Astrocyte (in vitro differentiated cells and primary cell): ENCODE results near the gene RAVER1. TPM values are rescaled to one million over a fixed set of nuclear protein-coding genes. Genes with fewer than 3 reads are reported as not detected.

Experiments used
- DNase-seq: peaks from one replicate; pipeline ENCODE4 v3.0.0-alpha.2; 2010; ENCODE audit warnings: low read depth
- FAIRE-seq: peaks from 2 replicates; lab custom pipeline; 2011; peaks lifted over from hg19 to GRCh38; lab: Jason Lieb, UNC
- H2AFZ ChIP-seq: 2 replicates; pipeline ENCODE4 v1.6.0; 2012; ENCODE audit warnings: low read depth, low read length, inconsistent platforms
- H3K27ac ChIP-seq: 2 replicates; pipeline ENCODE4 v1.5.1; 2011; ENCODE audit warnings: low read depth, low read length, inconsistent platforms
- H3K27me3 ChIP-seq: 2 replicates; pipeline ENCODE4 v1.6.0; 2011; ENCODE audit warnings: low read length, inconsistent platforms; ENCODE audit not compliant: insufficient read depth
- H3K36me3 ChIP-seq: 2 replicates; pipeline ENCODE4 v1.5.1; 2011; ENCODE audit warnings: low read length, inconsistent platforms; ENCODE audit not compliant: insufficient read depth
- H3K4me1 ChIP-seq: 2 replicates; pipeline ENCODE4 v1.5.1; 2011; ENCODE audit warnings: low read length, inconsistent platforms; ENCODE audit not compliant: insufficient read depth
- H3K4me2 ChIP-seq: 2 replicates; pipeline ENCODE4 v1.6.0; 2012; ENCODE audit warnings: low read length, inconsistent platforms
- H3K4me3 ChIP-seq: 2 replicates; pipeline ENCODE4 v1.5.1; 2011; ENCODE audit warnings: low read depth, mild to moderate bottlenecking, low read length, inconsistent platforms; ENCODE audit not compliant: insufficient read depth
- H3K79me2 ChIP-seq: 2 replicates; pipeline ENCODE4 v1.6.0; 2012; ENCODE audit warnings: mild to moderate bottlenecking, low read length, inconsistent platforms; ENCODE audit not compliant: insufficient read depth
- H3K9ac ChIP-seq: 2 replicates; pipeline ENCODE4 v1.6.0; 2012; ENCODE audit warnings: mild to moderate bottlenecking, low read length, inconsistent platforms
- H3K9me3 ChIP-seq: 2 replicates; pipeline ENCODE4 v1.5.1; 2012; ENCODE audit warnings: low read depth, mild to moderate bottlenecking, low read length, inconsistent platforms; ENCODE audit not compliant: insufficient read depth
- H4K20me1 ChIP-seq: 2 replicates; pipeline ENCODE4 v1.6.0; 2012; ENCODE audit warnings: low read length, inconsistent platforms; ENCODE audit not compliant: insufficient read depth
- H3K27ac Mint-ChIP-seq: one replicate; pipeline ENCODE4 v1.8.0; 2021; ENCODE audit warnings: mild to moderate bottlenecking, mixed read lengths; ENCODE audit not compliant: unreplicated experiment
- H3K27me3 Mint-ChIP-seq: one replicate; pipeline ENCODE4 v1.8.0; 2021; ENCODE audit warnings: low read depth, mixed read lengths; ENCODE audit not compliant: unreplicated experiment
- H3K36me3 Mint-ChIP-seq: one replicate; pipeline ENCODE4 v1.8.0; 2021; ENCODE audit warnings: low read depth, mixed read lengths; ENCODE audit not compliant: unreplicated experiment
- H3K4me1 Mint-ChIP-seq: one replicate; pipeline ENCODE4 v1.8.0; 2021; ENCODE audit warnings: low read depth, mixed read lengths; ENCODE audit not compliant: unreplicated experiment
- H3K4me3 Mint-ChIP-seq: one replicate; pipeline ENCODE4 v1.8.0; 2021; ENCODE audit warnings: mild to moderate bottlenecking, moderate library complexity, mixed read lengths; ENCODE audit not compliant: unreplicated experiment
- H3K9me3 Mint-ChIP-seq: one replicate; pipeline ENCODE4 v1.8.0; 2021; ENCODE audit warnings: mild to moderate bottlenecking, mixed read lengths; ENCODE audit not compliant: unreplicated experiment
- CTCF ChIP-seq: IDR thresholded peaks from 2 replicates; pipeline ENCODE4 v1.5.1; 2011; ENCODE audit warnings: low read depth, mild to moderate bottlenecking, inconsistent platforms, low read length, moderate library complexity; ENCODE audit not compliant: insufficient read depth
- EZH2 ChIP-seq: IDR thresholded peaks from 2 replicates; pipeline ENCODE4 v1.6.1; 2012; ENCODE audit warnings: mild to moderate bottlenecking, low read length, inconsistent platforms; ENCODE audit not compliant: insufficient read depth
- total RNA-seq: library from RNA; stranded (reverse); gene quantifications from 2 replicates; pipeline ENCODE4 v1.2.1, GENCODE V29; 2021

The RAVER1 gene
- total RNA-seq, 1 donor from 2014 or later: 29.6 TPM

GRCh38 chr19:10333758-10334587, 644 bp upstream of the RAVER1 start:
- Histone ChIP-seq H3K79me2 (peaks cover 38% of the 10 kb centered on the region), H3K4me3 (peak overlapping the region; percentile 85), H3K9me3 (no peaks in the 10 kb centered on the region), H3K4me2 (peak overlapping the region; percentile 99), H3K4me1 (peaks cover 14% of the 10 kb centered on the region), H3K27me3 (no peaks in the 10 kb centered on the region), H3K9ac (peak overlapping the region; percentile 96), H2AFZ (peak overlapping the region; percentile 91), H3K36me3 (peaks cover 5% of the 10 kb centered on the region), H4K20me1 (peaks cover 31% of the 10 kb centered on the region), H3K27ac (peak overlapping the region; percentile 21)
- peak; percentile 5 for DNase-seq
- Mint-ChIP-seq H3K4me1 (peaks cover 2% of the 10 kb centered on the region), H3K27me3 (peaks cover 7% of the 10 kb centered on the region), H3K9me3 (no peaks in the 10 kb centered on the region), H3K4me3 (peak overlapping the region; percentile 96), H3K27ac (peak overlapping the region; percentile 95), H3K36me3 (peaks cover 6% of the 10 kb centered on the region)
- FAIRE-seq: no peak
- TF ChIP-seq CTCF: no peak
- TF ChIP-seq EZH2: no peak

GRCh38 chr19:10332158-10332964, 968 bp downstream of the RAVER1 start:
- Histone ChIP-seq H4K20me1 (peaks cover 46% of the 10 kb centered on the region), H3K27ac (peak overlapping the region; percentile 97), H3K9me3 (no peaks in the 10 kb centered on the region), H3K9ac (peak overlapping the region; percentile 96), H3K4me1 (peaks cover 14% of the 10 kb centered on the region), H2AFZ (peak overlapping the region; percentile 89), H3K27me3 (no peaks in the 10 kb centered on the region), H3K4me2 (peak overlapping the region; percentile 99), H3K36me3 (peaks cover 12% of the 10 kb centered on the region), H3K4me3 (peak overlapping the region; percentile 85), H3K79me2 (peaks cover 47% of the 10 kb centered on the region)
- FAIRE-seq (no peak), DNase-seq (no peak)
- TF ChIP-seq CTCF (no peak), EZH2 (no peak)
- Mint-ChIP-seq H3K4me3 (peak overlapping the region; percentile 96), H3K4me1 (peaks cover 2% of the 10 kb centered on the region), H3K27ac (peak overlapping the region; percentile 95), H3K9me3 (no peaks in the 10 kb centered on the region), H3K27me3 (no peaks in the 10 kb centered on the region), H3K36me3 (peaks cover 6% of the 10 kb centered on the region)
